ENCODE data around the gene ZBTB25. TPM values are rescaled to one million over a fixed set of nuclear protein-coding genes. Genes with fewer than 3 reads are reported as not detected.

The ZBTB25 gene
- total RNA-seq, 1 donor from 2014 or later: 11.3 TPM

DNA sequence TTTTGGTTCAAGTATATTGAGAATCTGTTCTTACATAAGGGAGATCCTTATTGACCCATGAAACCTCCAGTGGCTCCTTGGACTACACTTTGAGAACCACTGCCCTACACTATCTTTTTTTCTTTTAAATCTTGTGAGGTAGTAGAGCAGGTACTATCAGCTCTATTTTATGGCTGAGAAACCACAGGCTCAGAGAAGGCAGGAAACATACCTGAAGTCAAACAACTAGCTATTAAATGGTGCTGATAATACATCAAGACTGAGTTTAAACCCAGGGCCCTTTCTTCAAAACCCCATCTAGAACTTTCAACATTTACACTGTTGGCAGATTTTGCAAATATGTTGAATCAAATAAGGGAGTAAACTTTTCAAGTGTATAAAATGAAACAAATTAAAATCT lies 6.9 kb downstream of the ZBTB25 start:
- Mint-ChIP-seq H3K36me3 (peaks cover 10% of the 10 kb centered on the region), H3K4me1 (ENCODE audit: unreplicated experiment) (peaks cover 15% of the 10 kb centered on the region), H3K27me3 (no peaks in the 10 kb centered on the region), H3K4me3 (no peak overlapping the region), H3K27ac (no peak overlapping the region), H3K9me3 (no peaks in the 10 kb centered on the region)
- DNase-seq (ENCODE audit: extremely low spot score, unreplicated experiment): no peak
- TF ChIP-seq, protein P1, sequence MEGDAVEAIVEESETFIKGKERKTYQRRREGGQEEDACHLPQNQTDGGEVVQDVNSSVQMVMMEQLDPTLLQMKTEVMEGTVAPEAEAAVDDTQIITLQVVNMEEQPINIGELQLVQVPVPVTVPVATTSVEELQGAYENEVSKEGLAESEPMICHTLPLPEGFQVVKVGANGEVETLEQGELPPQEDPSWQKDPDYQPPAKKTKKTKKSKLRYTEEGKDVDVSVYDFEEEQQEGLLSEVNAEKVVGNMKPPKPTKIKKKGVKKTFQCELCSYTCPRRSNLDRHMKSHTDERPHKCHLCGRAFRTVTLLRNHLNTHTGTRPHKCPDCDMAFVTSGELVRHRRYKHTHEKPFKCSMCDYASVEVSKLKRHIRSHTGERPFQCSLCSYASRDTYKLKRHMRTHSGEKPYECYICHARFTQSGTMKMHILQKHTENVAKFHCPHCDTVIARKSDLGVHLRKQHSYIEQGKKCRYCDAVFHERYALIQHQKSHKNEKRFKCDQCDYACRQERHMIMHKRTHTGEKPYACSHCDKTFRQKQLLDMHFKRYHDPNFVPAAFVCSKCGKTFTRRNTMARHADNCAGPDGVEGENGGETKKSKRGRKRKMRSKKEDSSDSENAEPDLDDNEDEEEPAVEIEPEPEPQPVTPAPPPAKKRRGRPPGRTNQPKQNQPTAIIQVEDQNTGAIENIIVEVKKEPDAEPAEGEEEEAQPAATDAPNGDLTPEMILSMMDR (conservative IDR thresholded peaks at IDR 0.05): no peak

DNA sequence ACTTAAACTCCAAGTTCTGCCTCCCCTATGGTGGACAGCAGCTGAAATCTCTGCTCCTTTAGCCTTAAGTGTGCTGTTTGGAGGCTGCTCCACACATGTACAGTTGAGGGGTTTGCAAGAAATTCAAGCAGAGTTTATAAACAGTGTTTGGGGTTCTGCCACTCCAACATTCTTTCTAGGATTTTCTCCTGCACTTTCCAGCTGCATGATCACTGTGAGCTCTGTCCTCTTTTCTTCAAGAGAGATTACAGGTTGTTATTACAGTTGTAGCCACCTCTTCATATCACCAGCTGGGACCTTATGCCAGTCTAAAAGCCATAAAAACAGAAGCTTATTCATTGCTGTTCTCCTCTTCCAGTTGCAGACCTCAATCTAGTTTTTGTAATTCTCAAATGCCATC lies 8.4 kb downstream of the ZBTB25 start:
- Mint-ChIP-seq H3K4me1 (ENCODE audit: unreplicated experiment) (peaks cover 8% of the 10 kb centered on the region), H3K27me3 (no peaks in the 10 kb centered on the region), H3K36me3 (peaks cover 10% of the 10 kb centered on the region), H3K4me3 (no peak overlapping the region), H3K27ac (no peak overlapping the region), H3K9me3 (no peaks in the 10 kb centered on the region)
- DNase-seq (ENCODE audit: extremely low spot score, unreplicated experiment): no peak
- TF ChIP-seq, protein P1 (conservative IDR thresholded peaks at IDR 0.05): no peak

GRCh38 chr14:64493455-64493854 lies 10.2 kb downstream of the ZBTB25 start:
- Mint-ChIP-seq H3K27me3 (no peaks in the 10 kb centered on the region), H3K4me1 (ENCODE audit: unreplicated experiment) (no peaks in the 10 kb centered on the region), H3K36me3 (peaks cover 11% of the 10 kb centered on the region), H3K4me3 (no peak overlapping the region), H3K9me3 (no peaks in the 10 kb centered on the region), H3K27ac (no peak overlapping the region)
- TF ChIP-seq, protein P1 (conservative IDR thresholded peaks at IDR 0.05): no peak
- DNase-seq (ENCODE audit: extremely low spot score, unreplicated experiment): no peak

DNA sequence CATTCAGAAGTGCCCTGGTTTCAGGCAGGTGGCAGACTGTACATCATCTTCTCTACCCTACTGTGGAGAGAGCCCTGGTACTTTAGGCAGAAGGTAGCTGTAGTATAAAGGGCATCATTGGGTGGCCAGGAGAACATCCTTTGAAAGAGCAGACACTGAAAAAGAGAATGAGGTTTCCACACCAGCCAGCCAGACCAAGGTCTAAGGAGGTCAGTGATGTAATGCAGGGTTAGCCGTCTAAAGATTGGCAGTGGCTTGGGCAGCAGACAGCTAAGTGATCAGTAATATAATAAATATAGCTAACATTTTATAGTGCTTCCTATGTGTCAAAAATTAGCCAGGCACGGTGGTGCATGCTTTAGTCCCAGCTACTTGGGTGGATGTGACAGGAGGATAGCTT lies 12.0 kb downstream of the ZBTB25 start:
- no peaks in the 10 kb centered on the region for H3K9me3 Mint-ChIP-seq
- no peak overlapping the region for H3K4me3 Mint-ChIP-seq
- DNase-seq (ENCODE audit: extremely low spot score, unreplicated experiment): no peak
- no peaks in the 10 kb centered on the region for H3K4me1 Mint-ChIP-seq (ENCODE audit: unreplicated experiment)
- H3K27ac Mint-ChIP-seq: no peak overlapping the region
- H3K27me3 Mint-ChIP-seq: no peaks in the 10 kb centered on the region
- peaks cover 12% of the 10 kb centered on the region for H3K36me3 Mint-ChIP-seq
- TF ChIP-seq, protein P1 (conservative IDR thresholded peaks at IDR 0.05): no peak

DNA sequence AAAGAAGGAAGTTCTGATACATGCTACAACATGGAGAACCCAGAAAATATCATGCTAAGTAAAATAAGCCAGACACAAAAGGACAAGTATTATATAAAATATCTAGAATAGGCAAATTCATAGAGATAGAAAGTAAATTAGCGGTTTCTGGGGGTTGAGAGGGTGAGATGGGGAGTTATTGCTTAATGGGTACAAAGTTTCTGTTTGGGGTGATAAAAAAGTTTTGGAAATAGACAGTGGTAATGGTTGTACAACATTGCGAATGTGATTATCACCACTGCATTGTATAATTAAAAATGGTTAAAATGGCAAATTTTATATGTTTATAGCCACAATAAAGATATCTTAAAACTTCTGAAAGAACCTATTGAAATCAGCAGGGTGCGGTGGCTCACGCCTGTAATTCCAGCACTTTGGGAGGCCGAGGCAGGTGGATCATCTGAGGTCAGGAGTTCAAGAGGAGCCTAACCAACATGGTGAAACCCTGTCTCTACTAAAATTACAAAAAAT lies 15.0 kb downstream of the ZBTB25 start:
- Mint-ChIP-seq H3K9me3 (no peaks in the 10 kb centered on the region), H3K36me3 (peaks cover 7% of the 10 kb centered on the region), H3K4me1 (ENCODE audit: unreplicated experiment) (no peaks in the 10 kb centered on the region), H3K4me3 (no peak overlapping the region), H3K27ac (no peak overlapping the region), H3K27me3 (no peaks in the 10 kb centered on the region)
- no peak for DNase-seq (ENCODE audit: extremely low spot score, unreplicated experiment)
- TF ChIP-seq, protein P1 (conservative IDR thresholded peaks at IDR 0.05): no peak
